Erythroblast (primary cell): ENCODE data around the gene NRG2.

Experiments used
- GATA1 ChIP-seq: IDR thresholded peaks from 2 replicates; pipeline ENCODE4 v1.6.1; 2011; ENCODE audit warnings: low read depth, mild to moderate bottlenecking, control low read depth, low read length, moderate library complexity
- POLR2A ChIP-seq: IDR thresholded peaks from 2 replicates; pipeline ENCODE4 v1.6.1; 2011; ENCODE audit warnings: mild to moderate bottlenecking, low read length

- TF ChIP-seq GATA1 (no peak), POLR2A (no peak)
These were observed 211.5 kb downstream of the NRG2 start for GRCh38 chr5:139831624-139832023.
